NCI-H1436 treated with DMSO at 0.1 percent for 48 hours (cell line): ENCODE results near the gene PPFIBP2.

Experiments
- DNase-seq: peaks from one replicate; lab custom pipeline; 2025; lab: John Stamatoyannopoulos, UW

Gene PPFIBP2

GRCh38 chr11:7667460-7667859, 153.7 kb downstream of the PPFIBP2 start:
- no peak for DNase-seq

GRCh38 chr11:7668464-7668863, 154.7 kb downstream of the PPFIBP2 start:
- DNase-seq: no peak

- no peak for DNase-seq
Observed at GRCh38 chr11:7668911-7669310, 155.1 kb downstream of the PPFIBP2 start.

GRCh38 chr11:7670641-7671040, 156.8 kb downstream of the PPFIBP2 start:
- no peak for DNase-seq

GRCh38 chr11:7671347-7672215, 157.8 kb downstream of the PPFIBP2 start:
- DNase-seq: no peak

GRCh38 chr11:7672276-7672959, 158.6 kb downstream of the PPFIBP2 start:
- DNase-seq: no peak

GRCh38 chr11:7672960-7673723, 159.3 kb downstream of the PPFIBP2 start, which contains the start of gene CYB5R2:
TSS of gene CYB5R2 (minus strand) at chr11:7673500. CDS start at chr11:7672825, 675 bp downstream.
- no peak for DNase-seq

- no peak for DNase-seq
Observed at GRCh38 chr11:7673724-7674434, 160.1 kb downstream of the PPFIBP2 start.

- no peak for DNase-seq
Observed at GRCh38 chr11:7675631-7676030, 161.8 kb downstream of the PPFIBP2 start.

- DNase-seq: no peak
Observed at GRCh38 chr11:7677071-7677470, 163.3 kb downstream of the PPFIBP2 start.

GRCh38 chr11:7677796-7678201, 164.0 kb downstream of the PPFIBP2 start:
- no peak for DNase-seq

- DNase-seq: no peak
Observed at GRCh38 chr11:7683571-7683970, 169.8 kb downstream of the PPFIBP2 start.

- DNase-seq: no peak
Observed at GRCh38 chr11:7686761-7687160, 173.0 kb downstream of the PPFIBP2 start.

- DNase-seq: no peak
Observed at GRCh38 chr11:7687386-7687785, 173.6 kb downstream of the PPFIBP2 start.

GRCh38 chr11:7688238-7688826, 174.5 kb downstream of the PPFIBP2 start:
- DNase-seq: no peak

- DNase-seq: no peak
Observed at GRCh38 chr11:7689239-7689638, 175.4 kb downstream of the PPFIBP2 start.

- no peak for DNase-seq
Observed at GRCh38 chr11:7690648-7691047, 176.8 kb downstream of the PPFIBP2 start.

- no peak for DNase-seq
Observed at GRCh38 chr11:7691759-7692350, 178.1 kb downstream of the PPFIBP2 start.

GRCh38 chr11:7692426-7692825, 178.6 kb downstream of the PPFIBP2 start:
- no peak for DNase-seq

- no peak for DNase-seq
Observed at GRCh38 chr11:7694235-7694634, 180.4 kb downstream of the PPFIBP2 start.

GRCh38 chr11:7696424-7696823, 182.6 kb downstream of the PPFIBP2 start:
- no peak for DNase-seq
